Upper lobe of left lung (tissue), 6 donors: Measurements from ENCODE around the gene ATF6B. TPM values are rescaled to one million over a fixed set of nuclear protein-coding genes. Genes with fewer than 3 reads are reported as not detected.
A peak's percentile ranks its signal among the peaks of the same experiment; 100 is the strongest.
"Not testable (repeated sequence)": the region's sequence is repeated elsewhere in the genome, so short reads cannot be mapped to it uniquely, and the experiment has no call there.

Experiments
- ATAC-seq, 2 donors: fragments of 200-7000 bp; cut with Tn5 transposase; one replicate each; pipeline ENCODE4 v1.9.1; 2022; ENCODE audit warnings: mild to moderate bottlenecking in 2 of 2, moderate library complexity in 2 of 2; ENCODE audit not compliant: low FRiP score in 2 of 2
- DNase-seq, 2 donors: peaks; one replicate each; pipeline ENCODE4 v3.0.0-alpha.2; 2019 to 2020
- H3K27ac ChIP-seq, 4 donors: fragments of 200-600 bp; sonication (generic); one replicate each; pipeline ENCODE4 v1.5.1; 2016 to 2019
- H3K27me3 ChIP-seq, 4 donors: fragments of 200-600 bp; sonication (generic); one replicate each; pipeline ENCODE4 v1.5.1; 2017 to 2019
- H3K36me3 ChIP-seq, 4 donors: fragments of 200-600 bp; sonication (generic); one replicate each; pipeline ENCODE4 v1.5.1; 2016 to 2019
- H3K4me1 ChIP-seq, 4 donors: fragments of 200-600 bp; sonication (generic); one replicate each; pipeline ENCODE4 v1.5.1; 2018 to 2019
- H3K4me3 ChIP-seq, 4 donors: fragments of 200-600 bp; sonication (generic); one replicate each; pipeline ENCODE4 v1.5.1; 2017 to 2019; ENCODE audit warnings: mild to moderate bottlenecking in 2 of 4, moderate library complexity in 1 of 4
- H3K9me3 ChIP-seq, 4 donors: fragments of 200-600 bp; sonication (generic); one replicate each; pipeline ENCODE4 v1.5.1; 2018 to 2019
- CTCF ChIP-seq, 6 experiments: fragments of 450-650 bp in 4 of 6; fragments of 200-600 bp in 2 of 6; sonication (generic) in 2 of 6; IDR thresholded peaks; one replicate each; pipeline ENCODE4 v1.5.1; 2016 to 2019; ENCODE audit warnings: antibody characterized with exemption in 6 of 6
- EP300 ChIP-seq, 4 donors: sonication (generic); formaldehyde crosslinking; IDR thresholded peaks; one replicate each; pipeline ENCODE4 v1.5.1; 2017; ENCODE audit warnings: antibody characterized with exemption in 4 of 4, control low read depth in 2 of 4
- POLR2A ChIP-seq, 4 donors: fragments of 450-650 bp; IDR thresholded peaks; one replicate each; pipeline ENCODE4 v1.5.1; 2016 to 2017; ENCODE audit warnings: antibody characterized with exemption in 4 of 4, mild to moderate bottlenecking in 2 of 4
- POLR2AphosphoS5 ChIP-seq, 2 donors: sonication (generic); formaldehyde crosslinking; IDR thresholded peaks; one replicate each; pipeline ENCODE4 v1.5.1; 2017; ENCODE audit warnings: antibody characterized with exemption in 2 of 2
- WGBS, 2 donors: methylation state at CpG; one replicate each; pipeline ENCODE4 v1.1.5; 2017 to 2018; 5-methylcytosine and 5-hydroxymethylcytosine counted together
- total RNA-seq, 6 donors: library from RNA; depleted of rRNA in 4 of 6; stranded (reverse); fragments of >200 nt in 4 of 6; gene quantifications; one replicate each; pipeline versions ENCODE4 v1.1.0 to v1.2.1, GENCODE V29; 2016 to 2021
- donor health status: DM: no; HTN: no; CAD: no; lungs with moderate emphysema.
- donor health status: DM: no; HTN: yes; CAD: no; lungs with severe emphysema.

The ATF6B gene
- total RNA-seq, 6 donors from 2014 or later, result 35.3 to 230 (median 95.8) TPM

GRCh38 chr6:32108094-32108627 lies 19.9 kb downstream of the ATF6B start:
- no peaks in the 10 kb centered on the region for H3K9me3 ChIP-seq
- peaks cover 53 to 70% (median 67%) of the 10 kb centered on the region in 4 donors for H3K4me1 ChIP-seq
- H3K27me3 ChIP-seq, result no peaks in the 10 kb centered on the region
- no peaks in the 10 kb centered on the region for H3K36me3 ChIP-seq
- peak overlapping the region; percentile 79 to 86 (median 84) for H3K27ac ChIP-seq
- peak; percentile 37 to 87 for DNase-seq
- WGBS, 2 donors, result 5 to 12% methylated on average over 12 of the region's 15 CpGs
- TF ChIP-seq EP300 (IDR thresholded peaks at IDR 0.05) (peak in 3 of 4 donors; percentile 44 to 89 (median 81)), CTCF (IDR thresholded peaks at IDR 0.05) (no peak), POLR2A (IDR thresholded peaks at IDR 0.05) (peak in 1 of 4 donors; percentile 10), POLR2AphosphoS5 (IDR thresholded peaks at IDR 0.05) (peak; percentile 64 to 68)
- peak; percentile 50 to 58 for ATAC-seq
- peak overlapping the region; percentile 8 to 49 (median 43) for H3K4me3 ChIP-seq

GRCh38 chr6:32107406-32107805 lies 20.6 kb downstream of the ATF6B start:
- Histone ChIP-seq H3K27me3 (no peaks in the 10 kb centered on the region), H3K9me3 (no peaks in the 10 kb centered on the region), H3K27ac (peak overlapping the region; percentile 79 to 86 (median 84)), H3K4me3 (peak overlapping the region in 3 of 4 donors; percentile 4 to 49 (median 46)), H3K4me1 (peaks cover 48 to 63% (median 59%) of the 10 kb centered on the region in 4 donors), H3K36me3 (no peaks in the 10 kb centered on the region)
- TF ChIP-seq EP300 (IDR thresholded peaks at IDR 0.05), result peak in 1 of 4 donors; percentile 52
- TF ChIP-seq POLR2A (IDR thresholded peaks at IDR 0.05), result no peak
- peak; percentile 42 to 73 for TF ChIP-seq POLR2AphosphoS5 (IDR thresholded peaks at IDR 0.05)
- ATAC-seq (peak in 1 of 2 donors; percentile 26), DNase-seq (no peak)
- 71 to 91% methylated on average over 1 of the region's 1 CpG for WGBS, 2 donors

GRCh38 chr6:32105433-32105832 lies 22.6 kb downstream of the ATF6B start:
- 78 to 81% methylated on average over 4 of the region's 4 CpGs for WGBS, 2 donors
- H3K9me3 ChIP-seq, result no peaks in the 10 kb centered on the region
- H3K36me3 ChIP-seq, result peaks cover 0 to 3% (median 0%) of the 10 kb centered on the region in 4 donors
- peak overlapping the region in 1 of 4 donors; percentile 86 for H3K27ac ChIP-seq
- H3K27me3 ChIP-seq, result no peaks in the 10 kb centered on the region
- H3K4me3 ChIP-seq, result no peak overlapping the region
- TF ChIP-seq POLR2AphosphoS5 (IDR thresholded peaks at IDR 0.05) (no peak), EP300 (IDR thresholded peaks at IDR 0.05) (no peak), CTCF (IDR thresholded peaks at IDR 0.05) (no peak), POLR2A (IDR thresholded peaks at IDR 0.05) (no peak)
- no peak for DNase-seq
- ATAC-seq, result no peak
- peaks cover 38 to 44% (median 42%) of the 10 kb centered on the region in 4 donors for H3K4me1 ChIP-seq

- H3K9me3 ChIP-seq, result no peaks in the 10 kb centered on the region
- 89 to 96% methylated on average over 3 of the region's 3 CpGs for WGBS, 2 donors
- TF ChIP-seq POLR2A (IDR thresholded peaks at IDR 0.05) (no peak), EP300 (IDR thresholded peaks at IDR 0.05) (no peak), POLR2AphosphoS5 (IDR thresholded peaks at IDR 0.05) (no peak), CTCF (IDR thresholded peaks at IDR 0.05) (no peak)
- DNase-seq (no peak), ATAC-seq (no peak)
- H3K4me1 ChIP-seq, result peaks cover 10 to 21% (median 13%) of the 10 kb centered on the region in 4 donors
- no peaks in the 10 kb centered on the region for H3K27me3 ChIP-seq
- H3K27ac ChIP-seq, result no peak overlapping the region
- peaks cover 0 to 10% (median 2%) of the 10 kb centered on the region in 4 donors for H3K36me3 ChIP-seq
- no peak overlapping the region for H3K4me3 ChIP-seq
Measured at GRCh38 chr6:32102255-32102654, 25.8 kb downstream of the ATF6B start.

- 80 to 91% methylated on average over 8 of the region's 8 CpGs for WGBS, 2 donors
Measured at GRCh38 chr6:32100251-32100650, 27.8 kb downstream of the ATF6B start.

GRCh38 chr6:32097364-32097763 lies 30.7 kb downstream of the ATF6B start:
- Histone ChIP-seq H3K27ac (no peak overlapping the region), H3K4me1 (peaks cover 9 to 27% (median 15%) of the 10 kb centered on the region in 4 donors), H3K9me3 (no peaks in the 10 kb centered on the region), H3K27me3 (peaks cover 0 to 8% (median 0%) of the 10 kb centered on the region in 4 donors), H3K36me3 (peaks cover 0 to 36% (median 12%) of the 10 kb centered on the region in 4 donors), H3K4me3 (no peak overlapping the region)
- DNase-seq (no peak), ATAC-seq (no peak)
- TF ChIP-seq POLR2A (IDR thresholded peaks at IDR 0.05) (no peak), CTCF (IDR thresholded peaks at IDR 0.05) (no peak), EP300 (IDR thresholded peaks at IDR 0.05) (no peak), POLR2AphosphoS5 (IDR thresholded peaks at IDR 0.05) (no peak)
- WGBS, 2 donors, result 88 to 97% methylated on average over 1 to 3 of the region's 3 CpGs

More at GRCh38 chr6:32100251-32100650, 27.8 kb downstream of the ATF6B start:
- H3K27me3 ChIP-seq, DNase-seq, H3K9me3 ChIP-seq, H3K27ac ChIP-seq, H3K4me3 ChIP-seq, ATAC-seq: not testable (repeated sequence)
- Histone ChIP-seq H3K4me1 (peaks cover 0 to 17% (median 4%) of the 10 kb centered on the region in 4 donors), H3K36me3 (peaks cover 0 to 30% (median 12%) of the 10 kb centered on the region in 4 donors)
